ENCODE measurements around the gene TAF6L. TPM values are rescaled to one million over a fixed set of nuclear protein-coding genes. Genes with fewer than 3 reads are reported as not detected.

The TAF6L gene
- total and polyA plus RNA-seq, 2 of the 8 experiments (the other 6 are each of a cell fraction or from before 2014, with no cell fraction given): 24.8 to 31.9 TPM

DNA sequence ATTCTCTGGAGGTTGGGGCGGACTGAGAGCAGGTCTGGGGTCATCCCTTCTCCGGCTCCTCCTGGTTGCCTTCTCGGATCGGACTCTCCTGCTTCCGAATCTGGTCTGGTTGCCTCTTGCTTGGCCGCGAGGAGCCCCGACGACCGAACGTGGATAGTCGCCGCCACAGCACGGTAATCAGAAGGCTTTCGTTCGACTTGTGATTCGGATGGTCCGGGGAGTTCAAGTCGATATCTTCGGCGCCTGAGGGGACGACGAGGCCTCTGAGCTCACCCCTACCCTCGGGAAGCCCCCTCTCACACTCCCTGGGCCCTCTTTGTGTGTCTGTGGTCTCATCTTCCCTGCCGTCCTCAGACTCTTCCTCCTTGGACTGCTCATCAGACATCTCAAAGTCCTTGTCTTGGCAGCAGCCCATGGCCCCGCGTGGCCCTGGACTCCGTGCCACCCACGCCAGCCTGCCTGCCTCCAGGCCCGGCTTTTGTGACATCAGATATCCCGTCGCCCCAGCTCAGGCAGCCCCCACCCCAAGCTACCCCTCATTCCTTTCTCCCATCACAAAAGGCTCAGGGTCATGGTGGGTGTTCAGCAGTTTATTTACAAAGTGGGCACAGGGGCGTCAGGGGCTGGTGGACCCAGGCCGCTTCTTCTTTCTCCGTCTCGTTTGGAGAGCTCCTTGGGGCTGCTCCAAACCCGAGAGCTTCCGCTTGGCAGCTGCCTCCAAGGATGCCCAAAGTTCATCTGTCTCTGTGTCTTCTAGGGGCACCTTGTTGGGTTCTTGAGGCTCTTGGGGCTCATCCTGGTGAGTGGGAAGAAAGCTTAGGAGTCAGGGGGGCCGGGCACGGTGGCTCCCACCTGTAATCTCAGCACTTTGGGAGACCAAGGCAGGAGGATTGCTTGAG, 61.4 kb downstream of the TAF6L start, which contains the start of gene TEX54:
TEX54 (minus strand) TSS at position 506 of the 899 bp plus-strand sequence.
- Histone ChIP-seq H3K4me3 (ENCODE audit: extremely low read depth in 1 of 4, insufficient read depth in 2 of 4, low read depth in 3 of 4, low read length in 4 of 4) (peak within 1 kb of the TSS; percentile 76 to 94 (median 92)), H3K27me3 (replicated peaks in 1 of 4; ENCODE audit: control insufficient read depth in 3 of 4, extremely low read depth in 1 of 4, insufficient read depth in 3 of 4, low read length in 3 of 4) (no peaks in the 10 kb centered on the region), H3K4me1 (replicated peaks in 1 of 4; ENCODE audit: control insufficient read depth in 3 of 4, insufficient read depth in 4 of 4, low read length in 3 of 4) (peaks cover 0 to 17% (median 2%) of the 10 kb centered on the region in 4 experiments; a peak in 2 of 7 replicates), H3K18ac (ENCODE audit: extremely low read depth, low read length) (peak within 1 kb of the TSS; percentile 90), H4K91ac (replicated peaks; ENCODE audit: insufficient read length, low read length) (peak within 1 kb of the TSS; percentile 59), H2BK15ac (ENCODE audit: low read length) (no peak within 1 kb of the TSS), H4K20me1 (replicated peaks in 1 of 2; ENCODE audit: control insufficient read depth in 1 of 2, insufficient read depth in 2 of 2, low read length in 2 of 2) (peaks cover 5 to 12% of the 10 kb centered on the region in 2 experiments), H3K56ac (replicated peaks; ENCODE audit: insufficient read length, low read depth, low read length) (peak within 1 kb of the TSS; percentile 65), H3K79me1 (ENCODE audit: low read depth, low read length) (peaks cover 12% of the 10 kb centered on the region), H2BK120ac (replicated peaks; ENCODE audit: low read depth, low read length) (no peak within 1 kb of the TSS), H3K9ac (replicated peaks in 1 of 4; ENCODE audit: extremely low read depth in 1 of 4, low read depth in 3 of 4, low read length in 3 of 4) (peak within 1 kb of the TSS; percentile 88 to 92 (median 90)), H2BK20ac (ENCODE audit: low read length) (no peak within 1 kb of the TSS), H3K23ac (ENCODE audit: insufficient read length) (no peak within 1 kb of the TSS), H3K9me3 (ENCODE audit: insufficient read depth in 2 of 2, low read depth in 1 of 2, low read length in 1 of 2) (no peaks in the 10 kb centered on the region), H2BK5ac (ENCODE audit: low read depth, low read length) (peak within 1 kb of the TSS; percentile 81; the same call in 1 of the 2 replicates), H3K4me2 (ENCODE audit: insufficient read depth in 1 of 2, low read depth in 2 of 2, low read length in 2 of 2) (peak within 1 kb of the TSS; percentile 74 to 97), H2AK5ac (ENCODE audit: low read depth, low read length) (no peak within 1 kb of the TSS), H3K14ac (ENCODE audit: insufficient read length) (no peak within 1 kb of the TSS), H3K27ac (ENCODE audit: low read depth, low read length) (peak within 1 kb of the TSS; percentile 95), H3K36me3 (ENCODE audit: control insufficient read depth in 2 of 4, insufficient read depth in 4 of 4, low read length in 3 of 4) (peaks cover 21 to 33% (median 30%) of the 10 kb centered on the region in 4 experiments), H3K4ac (replicated peaks; ENCODE audit: insufficient read length, low read depth, low read length) (no peak within 1 kb of the TSS), H3K23me2 (ENCODE audit: low read depth, low read length) (peaks cover 7% of the 10 kb centered on the region), H2AFZ (ENCODE audit: low read length) (peak within 1 kb of the TSS; percentile 21; the same call in 1 of the 2 replicates), H4K8ac (ENCODE audit: extremely low read depth, insufficient read depth, low read length) (peak within 1 kb of the TSS; percentile 99), H2BK12ac (ENCODE audit: low read depth, low read length) (no peak within 1 kb of the TSS), H3K79me2 (ENCODE audit: control insufficient read depth in 1 of 2, insufficient read depth in 2 of 2, low read length in 2 of 2) (peaks cover 7 to 27% of the 10 kb centered on the region in 2 experiments; a peak in 3 of 4 replicates), H4K5ac (ENCODE audit: insufficient read length, low read depth, low read length) (peak within 1 kb of the TSS; percentile 75)
- TF ChIP-seq SIX5 (IDR thresholded peaks at IDR 0.05; ENCODE audit: low read depth, low read length) (no peak), PHF8 (conservative IDR thresholded peaks at IDR 0.05; ENCODE audit: low read depth, low read length) (0 out of 2 replicates have a peak, but pooled peaks have one; percentile 58), SIN3A (conservative IDR thresholded peaks at IDR 0.05 in 1 of 2, IDR thresholded peaks at IDR 0.05 in 1 of 2; ENCODE audit: low read depth in 1 of 2, low read length in 2 of 2) (peak in 1 of 2 experiments; percentile 64; a peak in 2 of 4 replicates), HDAC6 (IDR thresholded peaks at IDR 0.05; ENCODE audit: low read depth, low read length) (no peak), FOSL1 (IDR thresholded peaks at IDR 0.05; ENCODE audit: insufficient read depth, low read depth, low read length) (no peak), POLR2AphosphoS5 (IDR thresholded peaks at IDR 0.05; ENCODE audit: low read depth, low read length) (peak; percentile 70), BACH1 (IDR thresholded peaks at IDR 0.05; ENCODE audit: low read length) (no peak), CEBPB (IDR thresholded peaks at IDR 0.05; ENCODE audit: low read depth, low read length) (no peak), POLR2A (IDR thresholded peaks at IDR 0.05; ENCODE audit: control extremely low read depth in 1 of 2, low read depth in 2 of 2, low read length in 2 of 2) (peak; percentile 17 to 41; a peak in 2 of 3 replicates), TCF12 (IDR thresholded peaks at IDR 0.05; ENCODE audit: low read depth, low read length) (no peak), YY1 (IDR thresholded peaks at IDR 0.05; ENCODE audit: low read depth, low read length) (no peak)
- CTCF ChIA-PET (ENCODE audit: partially characterized antibody): interaction anchor here (0.7 to 1.4 kb wide), 5 partner anchors 9 to 165 kb away, joined by 3 to 5 read pairs (median 4); no protein-coding TSS in a partner anchor
- 21% methylated on average over 37 of the region's 40 CpGs; no CpG with 5 or more reads in 1 of the 2 experiments for WGBS, 2 experiments (ENCODE audit: extremely low coverage in 1 of 2, insufficient coverage in 1 of 2, insufficient read length in 1 of 2, insufficient replicate concordance in 2 of 2, low coverage in 1 of 2, low lambda C conversion rate in 2 of 2, missing lambda C conversion rate in 1 of 2)
- no peak for DNase-seq (ENCODE audit: low read depth in 1 of 2, low spot score in 2 of 2)
- POLR2A ChIA-PET (ENCODE audit: partially characterized antibody): interaction anchor here (0.6 to 13.8 kb wide), 39 partner anchors 8 to 1042 kb away, joined by 3 to 398 read pairs (median 5); partner anchors contain the start of genes C11orf98, CSKMT, EEF1G and HNRNPUL2
- no peak for FAIRE-seq

Data from H1 (cell line).